H1 (cell line): ENCODE results near the gene KLHL36. TPM values are rescaled to one million over a fixed set of nuclear protein-coding genes. Genes with fewer than 3 reads are reported as not detected.

ENCODE experiments used
- PHF8 ChIP-seq: fragments of 200-600 bp; sonication (generic); conservative IDR thresholded peaks from 2 replicates; pipeline ENCODE4 v1.7.1; 2012; ENCODE audit warnings: low read depth, mild to moderate bottlenecking, inconsistent platforms, low read length, moderate library complexity
- polyA plus RNA-seq, 7 experiments: library from polyadenylated mRNA; depleted of rRNA in 3 of 7; stranded (reverse) in 5 of 7; unstranded in 2 of 7; fragments of >200 nt in 5 of 7; fragments of 200-250 nt in 2 of 7; gene quantifications; 1 replicate in 5 of 7; 2 replicates in 1 of 7; 4 replicates in 1 of 7; pipeline versions ENCODE4 v1.2.1 to v1.2.3, GENCODE V29; 2011 to 2013; ENCODE audit warnings: missing spikeins in 2 of 7, mixed read lengths in 2 of 7
- total RNA-seq: library from RNA; stranded (reverse); fragmentation: NEBNext Ultra II Directional; extraction: Animal tissue kit (Norgen Biotek cat#: 25700); gene quantifications from 2 replicates; pipeline ENCODE4 v1.2.1, GENCODE V29; 2021

The KLHL36 gene
- total and polyA plus RNA-seq, 2 of the 8 experiments (the other 6 are each of a cell fraction or from before 2014, with no cell fraction given) = 22.9 to 33.6 TPM

DNA sequence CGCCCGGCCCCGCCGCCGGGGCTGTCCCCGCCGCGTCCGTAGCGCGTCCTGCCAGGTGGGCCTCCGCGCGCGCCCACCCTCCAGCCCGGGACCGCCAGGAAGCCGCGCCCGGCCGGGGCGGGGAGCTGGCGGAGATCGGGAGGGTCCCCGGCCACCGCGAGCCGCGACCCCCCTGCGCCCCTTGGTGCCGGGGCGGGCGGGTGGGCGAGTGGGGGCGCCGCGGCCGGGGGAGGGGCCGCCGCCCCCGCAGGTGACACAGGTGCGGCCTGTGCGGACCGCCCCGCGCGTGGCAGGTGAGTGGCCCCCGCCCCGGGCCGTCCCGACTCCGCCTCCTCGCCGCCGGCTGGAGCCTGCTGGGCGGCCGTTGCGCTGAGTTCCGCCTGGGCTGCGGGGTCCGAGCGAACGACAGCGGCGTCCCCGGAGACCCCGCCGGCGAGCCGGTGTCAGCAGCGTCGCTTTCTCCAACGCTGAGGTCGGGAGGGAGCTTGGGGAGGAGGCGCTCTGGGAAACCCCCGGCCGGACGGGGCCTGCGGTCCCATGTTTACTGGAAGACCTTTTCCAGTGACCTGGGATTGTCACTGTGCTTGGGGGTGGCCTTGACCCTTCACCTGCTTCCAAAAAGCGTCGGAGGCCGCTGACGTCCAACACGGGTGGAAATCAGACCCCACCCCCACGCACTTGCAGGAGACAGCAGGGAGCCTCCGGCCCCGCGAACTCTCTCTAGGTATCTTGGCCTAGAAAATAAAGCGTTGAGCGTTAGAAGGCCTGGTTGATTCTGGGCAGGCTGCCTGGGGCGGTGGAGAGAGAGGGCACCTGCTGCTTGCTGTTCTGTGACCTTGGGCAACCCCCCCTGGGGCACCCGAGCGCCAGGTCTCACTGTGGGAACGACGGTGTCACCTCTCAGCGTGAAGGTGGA is 542 bp downstream of the KLHL36 start (continued):
- 0 out of 2 replicates have a peak, but pooled peaks have one; percentile 34 for TF ChIP-seq PHF8
- TF ChIP-seq, all 59 proteins: peak for 4
